GM19099 (cell line): ENCODE measurements around the gene PLCE1.

Experiments
- POLR2A ChIP-seq: IDR thresholded peaks from 3 replicates; pipeline ENCODE4 v1.6.1; 2011; ENCODE audit warnings: low read depth; ENCODE audit not compliant: insufficient read length; ENCODE audit errors: extremely low read depth

The PLCE1 gene

DNA sequence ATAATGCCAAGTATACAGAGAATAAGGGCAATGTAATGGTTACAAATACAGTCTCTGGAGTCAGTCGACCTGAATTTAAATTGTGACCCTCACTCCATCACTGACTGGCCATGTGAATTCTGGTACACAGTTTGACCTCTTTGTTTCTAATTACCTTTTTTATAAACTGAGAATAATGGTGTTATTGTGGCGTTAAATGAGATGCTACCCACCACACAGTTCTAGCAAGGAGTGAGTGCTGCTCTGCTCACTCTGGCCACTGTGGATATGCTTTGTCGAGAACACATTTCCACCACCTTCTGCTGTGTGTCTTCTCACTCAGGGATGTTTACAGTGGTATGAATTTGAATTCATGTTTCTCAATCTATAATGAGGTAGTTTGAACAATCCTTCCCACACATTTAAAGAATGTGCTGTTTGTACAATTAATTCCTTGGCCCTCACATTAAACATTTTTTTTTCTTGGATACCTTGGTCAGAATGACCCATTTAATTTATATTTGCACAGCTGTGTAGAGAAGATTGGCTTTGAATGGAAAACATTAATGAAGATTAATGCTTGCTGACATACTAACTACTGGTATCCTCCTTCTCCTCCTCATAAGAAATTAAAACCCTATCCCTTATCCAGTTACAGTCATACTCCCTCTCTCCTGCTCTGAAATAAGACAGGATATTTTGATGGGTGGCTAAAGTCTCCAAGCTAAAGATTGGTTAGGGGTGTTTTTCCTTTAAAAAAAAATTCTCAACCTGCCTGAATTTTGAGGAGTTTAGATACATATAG lies 42.4 kb downstream of the PLCE1 start:
- TF ChIP-seq POLR2A: no peak

DNA sequence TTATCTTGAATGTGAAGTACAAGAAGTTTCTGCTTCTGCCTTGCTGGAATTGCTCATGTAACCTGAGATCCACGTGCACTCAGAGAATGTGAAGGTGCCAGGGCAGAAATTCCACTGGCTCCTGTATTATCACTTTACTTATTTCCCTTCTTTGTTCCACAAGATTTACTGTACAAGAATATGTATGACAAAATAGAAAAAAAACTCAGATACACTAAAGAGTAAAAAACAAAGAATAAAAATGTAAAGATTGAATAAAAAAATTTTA lies 43.0 kb downstream of the PLCE1 start:
- no peak for TF ChIP-seq POLR2A

DNA sequence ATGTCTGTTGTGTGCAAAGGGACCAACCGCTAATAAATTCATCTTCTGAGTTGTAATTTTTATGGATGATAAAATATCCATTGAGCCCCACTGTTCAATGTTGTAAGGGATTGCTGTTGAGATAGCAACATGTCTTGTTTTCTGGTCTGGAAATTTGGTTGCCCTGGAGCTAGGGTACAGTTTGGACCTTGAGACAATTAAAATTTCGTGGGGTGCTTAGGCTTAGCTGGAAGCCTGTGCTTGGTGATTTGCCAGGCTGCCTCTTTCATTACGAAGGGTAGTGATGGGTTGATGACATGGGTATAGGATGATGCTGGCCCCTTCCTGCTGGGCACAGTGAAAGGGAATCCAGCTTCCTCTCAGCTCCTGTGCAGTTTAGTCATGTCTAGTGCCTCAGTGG lies 43.6 kb downstream of the PLCE1 start:
- no peak for TF ChIP-seq POLR2A

DNA sequence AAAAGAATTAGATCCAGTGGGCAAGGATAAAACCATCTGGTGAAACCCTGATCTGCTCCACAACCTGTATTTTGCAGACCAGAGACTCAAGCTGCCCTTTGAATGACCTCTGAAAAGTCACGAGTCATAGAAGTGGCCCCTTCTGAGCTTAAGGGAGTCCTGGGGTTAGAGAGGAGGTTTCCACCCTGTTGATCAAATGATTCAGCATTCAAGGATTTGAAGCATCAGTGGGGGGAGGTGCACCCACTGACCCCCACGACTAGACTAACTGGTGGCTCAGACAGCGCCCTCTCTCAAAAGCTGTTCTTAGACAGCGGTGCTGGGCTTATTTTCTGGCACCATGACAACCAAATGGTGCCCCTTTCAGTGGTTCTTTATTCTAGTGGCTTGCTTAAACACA lies 44.3 kb downstream of the PLCE1 start:
- TF ChIP-seq POLR2A: no peak

DNA sequence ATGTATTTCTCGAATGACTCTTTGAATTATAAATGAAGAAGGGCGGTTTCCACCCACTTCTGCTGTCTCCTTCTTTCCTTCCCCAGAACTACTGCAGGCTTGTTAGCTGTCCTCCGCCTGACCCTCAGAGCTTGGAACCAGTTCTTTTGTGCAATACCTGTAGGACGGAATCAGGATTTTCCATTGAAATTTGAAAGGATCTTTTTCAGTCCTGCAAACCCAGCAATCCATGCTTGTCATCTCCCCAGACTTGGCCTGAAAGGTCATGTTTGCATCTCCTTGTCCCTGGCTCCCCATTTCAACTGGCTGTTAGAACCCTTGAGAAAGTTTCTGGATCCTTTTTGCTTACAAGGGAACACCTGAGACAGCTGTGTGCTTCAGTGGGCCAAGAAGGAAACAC lies 47.5 kb downstream of the PLCE1 start:
- no peak for TF ChIP-seq POLR2A

DNA sequence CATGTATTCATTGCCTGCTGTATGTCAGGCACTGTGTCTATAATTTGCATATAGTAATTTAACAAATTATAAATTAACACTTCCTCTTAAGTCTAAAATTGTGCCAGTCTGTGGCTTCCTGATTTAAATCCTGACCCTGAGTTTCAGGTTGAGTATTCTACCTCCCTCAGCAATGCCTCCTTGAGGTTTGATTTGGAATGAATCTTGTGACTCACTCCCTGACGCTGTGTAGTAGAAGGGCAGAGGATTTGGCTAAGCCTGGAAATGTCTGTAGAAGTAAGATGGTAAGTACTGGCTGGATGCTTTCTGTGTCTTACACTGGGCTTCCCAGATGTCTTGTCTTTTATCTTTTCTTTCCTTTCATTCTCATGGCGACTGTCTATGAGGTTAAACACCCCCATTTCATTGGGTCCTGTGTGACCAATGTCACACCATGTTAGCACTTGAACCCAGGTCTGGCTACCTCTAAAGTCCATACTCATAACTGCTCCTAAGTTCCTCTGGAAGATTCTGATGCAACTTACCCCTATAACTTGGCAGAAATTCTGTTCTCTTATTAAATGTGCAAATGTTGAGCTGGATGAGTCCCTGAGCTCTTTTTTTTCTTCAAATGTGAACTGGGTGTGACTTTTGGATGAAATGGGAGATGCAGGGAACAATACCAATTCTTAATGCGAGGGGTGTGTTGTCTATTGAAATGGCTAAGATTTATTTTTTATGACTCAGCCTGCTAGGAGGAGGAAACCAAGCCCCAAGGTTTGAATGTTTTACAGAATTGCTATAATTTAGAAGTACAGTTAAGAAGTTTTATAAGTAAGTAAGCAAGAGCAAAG lies 48.5 kb downstream of the PLCE1 start:
- no peak for TF ChIP-seq POLR2A

DNA sequence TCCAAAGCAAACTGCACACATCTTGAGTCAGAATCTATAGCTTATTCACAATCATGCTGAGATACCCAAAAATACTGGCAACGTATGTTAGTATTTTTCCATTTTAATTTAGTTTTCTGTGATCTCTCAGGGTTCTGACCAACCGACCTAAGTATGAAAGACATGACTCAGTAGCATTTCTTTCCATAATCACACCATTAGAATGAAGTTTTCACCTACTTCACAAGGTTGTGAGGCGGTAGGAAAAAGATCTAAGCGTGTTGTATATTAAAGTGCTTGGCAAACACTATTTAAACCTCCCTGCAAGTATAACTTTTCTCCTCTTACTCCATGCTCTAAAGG lies 49.1 kb downstream of the PLCE1 start:
- no peak for TF ChIP-seq POLR2A
